Natural killer cell (primary cell): ENCODE data around the gene SSB. TPM values are rescaled to one million over a fixed set of nuclear protein-coding genes. Genes with fewer than 3 reads are reported as not detected.

ENCODE experiments used
- ATAC-seq, 3 donors: fragments of 150-1000 bp in 2 of 3; fragments of 200-7000 bp in 1 of 3; cut with Tn5 transposase; 1 replicate in 1 of 3; 2 replicates in 2 of 3; pipeline ENCODE4 v1.10.0; 2021; ENCODE audit warnings: mild to moderate bottlenecking in 2 of 3, moderate library complexity in 2 of 3
- DNase-seq, 2 donors: peaks; one replicate each; pipeline versions ENCODE4 v3.0.0 to v3.0.0-alpha.2; 2013 to 2021; ENCODE audit warnings: mixed read lengths in 1 of 2
- H3K27ac ChIP-seq: one replicate; pipeline ENCODE4 v1.5.1; 2013; ENCODE audit warnings: mild to moderate bottlenecking, low read length
- H3K27me3 ChIP-seq: one replicate; pipeline ENCODE4 v1.6.1; 2013; ENCODE audit warnings: low read length; ENCODE audit not compliant: control insufficient read depth, insufficient read depth
- H3K36me3 ChIP-seq: one replicate; pipeline ENCODE4 v1.6.1; 2013; ENCODE audit warnings: low read length; ENCODE audit not compliant: control insufficient read depth, insufficient read depth
- H3K4me1 ChIP-seq: one replicate; pipeline ENCODE4 v1.6.1; 2013; ENCODE audit warnings: low read length; ENCODE audit not compliant: control insufficient read depth, insufficient read depth
- H3K4me3 ChIP-seq: one replicate; pipeline ENCODE4 v1.5.1; 2013; ENCODE audit warnings: low read length
- H3K9me3 ChIP-seq: one replicate; pipeline ENCODE4 v1.6.1; 2013; ENCODE audit warnings: low read length; ENCODE audit not compliant: control insufficient read depth, insufficient read depth
- H3K27ac Mint-ChIP-seq, 2 donors: one replicate each; pipeline ENCODE4 v1.8.0; 2022; ENCODE audit warnings: mild to moderate bottlenecking in 2 of 2, mixed read lengths in 2 of 2, moderate library complexity in 1 of 2
- H3K27me3 Mint-ChIP-seq, 2 donors: one replicate each; pipeline ENCODE4 v1.8.0; 2022; ENCODE audit warnings: low read depth in 2 of 2, mixed read lengths in 2 of 2
- H3K36me3 Mint-ChIP-seq: one replicate; pipeline ENCODE4 v1.8.0; 2022; ENCODE audit warnings: mixed read lengths
- H3K4me1 Mint-ChIP-seq, 2 donors: one replicate each; pipeline ENCODE4 v1.8.0; 2022; ENCODE audit warnings: mixed read lengths in 2 of 2
- H3K4me3 Mint-ChIP-seq: one replicate; pipeline ENCODE4 v1.8.0; 2022; ENCODE audit warnings: mild to moderate bottlenecking, moderate library complexity, mixed read lengths
- H3K9me3 Mint-ChIP-seq, 2 donors: one replicate each; pipeline ENCODE4 v1.8.0; 2022; ENCODE audit warnings: mixed read lengths in 2 of 2
- CTCF ChIP-seq: fragments of 200-600 bp; IDR thresholded peaks from one replicate; pipeline ENCODE4 v1.8.0; 2022; ENCODE audit warnings: antibody characterized with exemption
- WGBS: methylation state at CpG from one replicate; pipeline ENCODE4 v1.1.7; 2013; ENCODE audit warnings: missing lambda C conversion rate; ENCODE audit not compliant: insufficient coverage; 5-methylcytosine and 5-hydroxymethylcytosine counted together
- intact Hi-C: fragments of 100-400 bp; cut with micrococcal nuclease; formaldehyde crosslinking; loops from one replicate; pipeline ENCODE4 v1.14.2; 2022
- total RNA-seq, 4 donors: library from RNA; stranded (reverse); fragments of 120-200 nt in 1 of 4; gene quantifications; one replicate each; pipeline versions ENCODE4 v1.2.3 to v1.2.4, GENCODE V29; 2013 to 2022

Gene SSB
- 100 to 1,000 TPM in 2 of 3 donors, 10 to 100 TPM in 1; 95.5 to 125 (median 102) TPM for total RNA-seq
- total RNA-seq (2013): 122 TPM

DNA sequence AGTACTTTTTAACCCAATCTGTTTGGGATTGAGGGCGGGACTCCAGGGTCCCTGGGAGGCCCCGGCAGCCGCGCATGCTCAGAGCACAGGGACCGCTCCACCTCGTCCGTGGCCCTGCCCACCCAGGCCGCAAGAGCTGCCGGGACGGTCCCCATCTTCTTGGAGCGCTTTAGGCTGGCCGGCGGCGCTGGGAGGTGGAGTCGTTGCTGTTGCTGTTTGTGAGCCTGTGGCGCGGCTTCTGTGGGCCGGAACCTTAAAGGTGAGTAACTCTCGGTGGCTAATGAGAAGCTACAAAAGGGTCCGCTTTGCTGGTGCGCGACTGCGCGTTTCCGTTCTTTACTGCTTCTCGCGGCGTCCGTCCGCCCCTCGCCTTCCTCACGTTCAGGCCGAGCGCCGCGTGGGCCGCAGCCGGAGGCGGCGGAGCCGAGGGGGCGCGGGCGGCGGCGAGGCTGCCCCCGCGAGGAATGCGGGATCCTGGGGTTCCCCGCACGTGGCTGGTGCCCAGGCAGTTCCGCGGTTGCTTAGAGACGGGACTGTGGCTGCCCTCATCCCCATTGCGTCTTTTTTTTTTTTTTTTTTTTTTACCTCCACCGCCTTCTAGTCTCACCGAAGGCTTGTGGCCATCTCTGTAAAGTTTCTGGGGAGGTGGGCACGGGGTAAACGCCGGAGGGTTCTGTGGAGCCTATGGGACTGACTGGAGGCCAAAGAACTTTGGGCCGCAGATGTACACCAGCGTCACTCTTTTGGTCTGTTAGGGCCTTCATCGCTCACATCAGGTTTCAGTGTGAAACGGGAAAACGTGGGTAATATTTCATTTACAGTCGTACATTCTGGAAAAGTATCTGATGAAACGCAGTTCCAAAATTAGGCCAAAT, at the start of gene SSB:
Gene SSB, plus strand, starts transcription at position 154 of the 875 bp plus-strand sequence. CDS start 2,090 bp downstream, outside the sequence.
- Mint-ChIP-seq H3K9me3 (no peaks in the 10 kb centered on the region), H3K27ac (peak within 1 kb of the TSS; percentile 90 to 93), H3K36me3 (no peaks in the 10 kb centered on the region), H3K4me1 (peaks cover 22% of the 10 kb centered on the region in 2 donors), H3K27me3 (peaks cover 0 to 2% of the 10 kb centered on the region in 2 donors), H3K4me3 (peak within 1 kb of the TSS; percentile 90)
- Histone ChIP-seq H3K4me3 (peak within 1 kb of the TSS; percentile 65), H3K27ac (peak within 1 kb of the TSS; percentile 89), H3K4me1 (peaks cover 5% of the 10 kb centered on the region), H3K27me3 (no peaks in the 10 kb centered on the region), H3K9me3 (no peaks in the 10 kb centered on the region), H3K36me3 (peaks cover 19% of the 10 kb centered on the region)
- TF ChIP-seq CTCF: no peak
- peak; percentile 92 to 96 (median 92) for ATAC-seq
- under 1% methylated on average over 67 of the region's 67 CpGs for WGBS
- DNase-seq: peak; percentile 84 to 95
- intact Hi-C loops: loop anchor here (2.0 to 10.0 kb wide), 2 partner anchors 26 to 104 kb away; partner anchors contain the start of genes CFAP210, METTL5 and PHOSPHO2

DNA sequence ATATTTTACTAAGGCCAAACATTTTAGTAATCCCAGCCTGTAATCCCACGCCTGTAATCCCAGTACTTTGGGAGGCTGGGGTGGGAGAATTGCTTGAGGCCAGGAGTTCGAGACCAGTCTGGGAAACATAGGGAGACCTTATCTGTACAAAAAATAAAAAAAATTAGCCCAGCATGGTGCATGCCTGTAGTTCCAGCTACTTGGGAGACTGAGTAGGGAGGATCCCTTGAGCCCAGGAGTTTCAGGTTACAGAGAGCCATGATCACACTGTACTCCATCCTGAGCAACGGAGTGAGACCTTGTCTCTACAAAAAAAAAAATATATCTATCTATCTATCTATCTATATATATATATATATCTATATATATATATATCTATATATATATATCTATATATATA, 45.9 kb upstream of the SSB start:
- no peaks in the 10 kb centered on the region for H3K4me1 ChIP-seq
- intact Hi-C loops: no loop called here
- DNase-seq (no peak), ATAC-seq (no peak)
- no peak overlapping the region for H3K27ac Mint-ChIP-seq
- H3K4me1 Mint-ChIP-seq: no peaks in the 10 kb centered on the region
- H3K36me3 Mint-ChIP-seq: no peaks in the 10 kb centered on the region
- WGBS: 100% methylated on average over 2 of the region's 3 CpGs
- no peaks in the 10 kb centered on the region for H3K27me3 ChIP-seq
- no peaks in the 10 kb centered on the region for H3K9me3 ChIP-seq
- no peak for TF ChIP-seq CTCF
- no peak overlapping the region for H3K4me3 Mint-ChIP-seq
- H3K9me3 Mint-ChIP-seq: no peaks in the 10 kb centered on the region
- no peak overlapping the region for H3K4me3 ChIP-seq
- no peaks in the 10 kb centered on the region for H3K36me3 ChIP-seq
- no peaks in the 10 kb centered on the region for H3K27me3 Mint-ChIP-seq
- H3K27ac ChIP-seq: no peak overlapping the region

- intact Hi-C loops: no loop called here
- no peaks in the 10 kb centered on the region for H3K9me3 ChIP-seq
- H3K27ac ChIP-seq: no peak overlapping the region
- H3K27me3 ChIP-seq: no peaks in the 10 kb centered on the region
- 76% methylated on average over 6 of the region's 6 CpGs for WGBS
- H3K4me1 ChIP-seq: no peaks in the 10 kb centered on the region
- H3K36me3 Mint-ChIP-seq: no peaks in the 10 kb centered on the region
- DNase-seq (no peak), ATAC-seq (no peak)
- no peaks in the 10 kb centered on the region for H3K36me3 ChIP-seq
- H3K27ac Mint-ChIP-seq: no peak overlapping the region
- no peak overlapping the region for H3K4me3 ChIP-seq
- H3K4me1 Mint-ChIP-seq: peaks cover 1 to 4% of the 10 kb centered on the region in 2 donors
- H3K9me3 Mint-ChIP-seq: no peaks in the 10 kb centered on the region
- no peaks in the 10 kb centered on the region for H3K27me3 Mint-ChIP-seq
- H3K4me3 Mint-ChIP-seq: no peak overlapping the region
- TF ChIP-seq CTCF: no peak
Measured at GRCh38 chr2:169755083-169755870, 43.4 kb upstream of the SSB start.
